ENCODE results near the gene DMD.

The DMD gene

DNA sequence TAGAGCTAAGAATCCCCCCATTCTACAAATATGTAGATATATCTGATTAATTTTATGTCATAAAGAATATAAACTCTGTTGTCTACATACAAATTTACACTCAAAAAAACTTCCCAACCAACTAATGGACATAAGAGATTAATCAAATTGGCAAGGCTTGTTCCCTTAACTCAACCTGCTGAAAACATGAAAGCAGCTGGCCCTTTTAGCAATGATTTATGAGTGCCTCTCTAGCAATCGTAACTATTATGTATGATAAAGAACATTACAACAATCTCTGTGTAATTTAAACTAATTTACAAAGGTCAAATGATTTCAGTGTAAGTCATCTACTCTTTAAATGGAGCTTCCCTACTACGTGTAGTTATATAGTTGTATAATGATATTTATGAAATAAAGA, 2056.4 kb downstream of the DMD start:
- Histone ChIP-seq H3K9me2 (replicated peaks; ENCODE audit: low read depth, low read length) (no peaks in the 10 kb centered on the region), H3K36me3 (ENCODE audit: insufficient read depth, low read length) (0 out of 2 replicates have a peak, but pooled peaks cover 3% of the 10 kb centered on the region), H2AFZ (ENCODE audit: low read length) (no peak overlapping the region), H3K4me2 (ENCODE audit: low read depth, low read length, poor library complexity, severe bottlenecking) (no peak overlapping the region), H3K79me2 (ENCODE audit: insufficient read depth, low read length) (no peaks in the 10 kb centered on the region), H3F3A (ENCODE audit: low read depth) (no peaks in the 10 kb centered on the region), H3K9me3 (ENCODE audit: insufficient read depth, low read depth, low read length) (no peaks in the 10 kb centered on the region), H3K9ac (ENCODE audit: low read depth, low read length, poor library complexity, severe bottlenecking) (no peak overlapping the region), H4K20me1 (ENCODE audit: insufficient read depth, low read length, poor library complexity, severe bottlenecking) (no peaks in the 10 kb centered on the region), H3K4me3 (ENCODE audit: low read length, poor library complexity, severe bottlenecking) (no peak overlapping the region), H3K4me1 (ENCODE audit: insufficient read depth, low read length, poor library complexity, severe bottlenecking) (no peaks in the 10 kb centered on the region), H3K27me3 (ENCODE audit: insufficient read depth, low read length, poor library complexity, severe bottlenecking) (no peaks in the 10 kb centered on the region)
- no peak for TF ChIP-seq EZH2phosphoT487 (IDR thresholded peaks at IDR 0.05; ENCODE audit: borderline replicate concordance)
- TF ChIP-seq, protein P1, sequence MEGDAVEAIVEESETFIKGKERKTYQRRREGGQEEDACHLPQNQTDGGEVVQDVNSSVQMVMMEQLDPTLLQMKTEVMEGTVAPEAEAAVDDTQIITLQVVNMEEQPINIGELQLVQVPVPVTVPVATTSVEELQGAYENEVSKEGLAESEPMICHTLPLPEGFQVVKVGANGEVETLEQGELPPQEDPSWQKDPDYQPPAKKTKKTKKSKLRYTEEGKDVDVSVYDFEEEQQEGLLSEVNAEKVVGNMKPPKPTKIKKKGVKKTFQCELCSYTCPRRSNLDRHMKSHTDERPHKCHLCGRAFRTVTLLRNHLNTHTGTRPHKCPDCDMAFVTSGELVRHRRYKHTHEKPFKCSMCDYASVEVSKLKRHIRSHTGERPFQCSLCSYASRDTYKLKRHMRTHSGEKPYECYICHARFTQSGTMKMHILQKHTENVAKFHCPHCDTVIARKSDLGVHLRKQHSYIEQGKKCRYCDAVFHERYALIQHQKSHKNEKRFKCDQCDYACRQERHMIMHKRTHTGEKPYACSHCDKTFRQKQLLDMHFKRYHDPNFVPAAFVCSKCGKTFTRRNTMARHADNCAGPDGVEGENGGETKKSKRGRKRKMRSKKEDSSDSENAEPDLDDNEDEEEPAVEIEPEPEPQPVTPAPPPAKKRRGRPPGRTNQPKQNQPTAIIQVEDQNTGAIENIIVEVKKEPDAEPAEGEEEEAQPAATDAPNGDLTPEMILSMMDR (conservative IDR thresholded peaks at IDR 0.05; ENCODE audit: low read length) = no peak

DNA sequence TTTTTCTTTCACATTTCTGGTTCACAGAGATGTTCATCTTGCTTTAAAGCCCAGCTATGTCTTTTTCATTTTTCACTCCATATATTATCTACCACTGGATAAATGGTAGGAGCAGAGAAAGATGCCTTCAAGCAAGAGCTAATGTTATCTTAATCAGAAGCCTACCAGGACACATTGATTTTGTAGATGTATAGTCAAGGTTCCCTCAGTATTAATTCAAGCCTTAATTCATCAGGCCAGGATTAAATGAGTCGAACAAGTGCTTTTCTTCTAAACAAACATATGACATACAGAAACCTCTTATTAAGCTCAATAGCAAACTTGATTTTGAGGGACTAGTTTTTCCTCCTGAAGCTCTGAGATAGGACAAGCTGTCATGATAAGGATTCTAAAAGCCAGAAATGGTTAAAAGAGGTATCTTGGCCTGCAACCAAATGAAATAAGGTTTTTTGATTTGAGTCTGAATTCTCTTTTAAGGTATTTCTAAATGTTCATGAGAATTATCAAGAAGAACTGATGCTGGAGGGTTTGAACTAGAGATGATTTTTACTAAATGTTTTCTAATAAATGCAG, 2057.8 kb downstream of the DMD start:
- H3K4me2 ChIP-seq (ENCODE audit: low read depth, low read length, poor library complexity, severe bottlenecking) = no peak overlapping the region
- no peaks in the 10 kb centered on the region for H4K20me1 ChIP-seq (ENCODE audit: insufficient read depth, low read length, poor library complexity, severe bottlenecking)
- H3K4me3 ChIP-seq (ENCODE audit: low read length, poor library complexity, severe bottlenecking) = no peak overlapping the region
- no peaks in the 10 kb centered on the region for H3K9me3 ChIP-seq (ENCODE audit: insufficient read depth, low read depth, low read length)
- H3K9me2 ChIP-seq (replicated peaks; ENCODE audit: low read depth, low read length) = no peaks in the 10 kb centered on the region
- no peaks in the 10 kb centered on the region for H3K27me3 ChIP-seq (ENCODE audit: insufficient read depth, low read length, poor library complexity, severe bottlenecking)
- H3K4me1 ChIP-seq (ENCODE audit: insufficient read depth, low read length, poor library complexity, severe bottlenecking) = no peaks in the 10 kb centered on the region
- no peaks in the 10 kb centered on the region for H3F3A ChIP-seq (ENCODE audit: low read depth)
- TF ChIP-seq, protein P1 (conservative IDR thresholded peaks at IDR 0.05; ENCODE audit: low read length) = no peak
- TF ChIP-seq EZH2phosphoT487 (IDR thresholded peaks at IDR 0.05; ENCODE audit: borderline replicate concordance) = no peak
- no peak overlapping the region for H3K9ac ChIP-seq (ENCODE audit: low read depth, low read length, poor library complexity, severe bottlenecking)
- 0 out of 2 replicates have a peak, but pooled peaks cover 3% of the 10 kb centered on the region for H3K36me3 ChIP-seq (ENCODE audit: insufficient read depth, low read length)
- H3K79me2 ChIP-seq (ENCODE audit: insufficient read depth, low read length) = no peaks in the 10 kb centered on the region
- H2AFZ ChIP-seq (ENCODE audit: low read length) = no peak overlapping the region

DNA sequence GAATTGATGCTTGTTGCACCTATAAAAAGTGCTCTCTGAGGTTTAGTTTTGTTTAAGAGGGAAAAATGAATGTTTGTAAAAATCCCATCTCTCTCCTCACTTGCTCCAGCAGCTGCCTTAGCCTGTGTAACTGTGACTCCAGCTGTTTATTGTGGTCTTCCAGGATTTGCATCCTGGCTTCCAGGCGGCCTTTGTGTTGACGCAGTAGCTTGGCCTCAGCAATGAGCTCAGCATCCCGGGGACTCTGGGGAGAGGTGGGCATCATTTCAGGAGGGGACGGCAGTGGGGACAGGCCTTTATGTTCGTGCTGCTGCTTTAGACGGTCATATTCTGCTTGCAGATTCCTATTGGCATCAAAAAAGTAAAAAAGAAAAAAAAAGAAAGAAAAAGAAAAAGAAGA, 2064.2 kb downstream of the DMD start:
- Histone ChIP-seq H3K9me3 (ENCODE audit: insufficient read depth, low read depth, low read length) (no peaks in the 10 kb centered on the region), H3K79me2 (ENCODE audit: insufficient read depth, low read length) (no peaks in the 10 kb centered on the region), H3K9ac (ENCODE audit: low read depth, low read length, poor library complexity, severe bottlenecking) (no peak overlapping the region), H2AFZ (ENCODE audit: low read length) (no peak overlapping the region), H3K36me3 (ENCODE audit: insufficient read depth, low read length) (peaks cover 26% of the 10 kb centered on the region; the same call in 1 of the 2 replicates), H3K27me3 (ENCODE audit: insufficient read depth, low read length, poor library complexity, severe bottlenecking) (no peaks in the 10 kb centered on the region), H3K4me3 (ENCODE audit: low read length, poor library complexity, severe bottlenecking) (no peak overlapping the region), H3K4me2 (ENCODE audit: low read depth, low read length, poor library complexity, severe bottlenecking) (no peak overlapping the region), H4K20me1 (ENCODE audit: insufficient read depth, low read length, poor library complexity, severe bottlenecking) (no peaks in the 10 kb centered on the region), H3K9me2 (replicated peaks; ENCODE audit: low read depth, low read length) (no peaks in the 10 kb centered on the region), H3F3A (ENCODE audit: low read depth) (no peaks in the 10 kb centered on the region), H3K4me1 (ENCODE audit: insufficient read depth, low read length, poor library complexity, severe bottlenecking) (no peaks in the 10 kb centered on the region)
- TF ChIP-seq EZH2phosphoT487 (IDR thresholded peaks at IDR 0.05; ENCODE audit: borderline replicate concordance) = no peak

DNA sequence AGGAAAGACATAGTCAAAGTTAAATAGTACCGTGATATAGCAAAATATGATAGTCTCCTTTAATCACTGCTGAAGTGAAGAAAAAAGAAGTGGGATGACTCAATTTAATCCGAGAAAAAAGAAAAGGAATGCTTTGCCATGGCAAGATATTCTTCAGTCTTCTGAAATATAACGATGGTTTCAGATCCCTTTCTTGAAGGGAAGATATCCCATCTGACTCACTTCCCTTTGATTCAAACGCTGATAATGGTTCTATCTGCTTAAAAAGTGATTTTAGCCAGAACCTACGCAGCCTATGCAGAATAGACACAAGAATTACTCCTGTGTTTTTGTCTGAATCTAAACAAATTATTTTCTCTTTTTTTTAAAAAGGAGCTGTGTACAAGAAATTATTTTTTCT, 2071.4 kb downstream of the DMD start:
- no peak for TF ChIP-seq EZH2phosphoT487 (IDR thresholded peaks at IDR 0.05; ENCODE audit: borderline replicate concordance)
- TF ChIP-seq, protein P1 (conservative IDR thresholded peaks at IDR 0.05; ENCODE audit: low read length) = no peak
- Histone ChIP-seq H3K79me2 (ENCODE audit: insufficient read depth, low read length) (no peaks in the 10 kb centered on the region), H3K4me1 (ENCODE audit: insufficient read depth, low read length, poor library complexity, severe bottlenecking) (peaks cover 14% of the 10 kb centered on the region), H4K20me1 (ENCODE audit: insufficient read depth, low read length, poor library complexity, severe bottlenecking) (no peaks in the 10 kb centered on the region), H3K4me3 (ENCODE audit: low read length, poor library complexity, severe bottlenecking) (no peak overlapping the region), H3K9me2 (replicated peaks; ENCODE audit: low read depth, low read length) (no peaks in the 10 kb centered on the region), H3K36me3 (ENCODE audit: insufficient read depth, low read length) (peaks cover 17% of the 10 kb centered on the region; the same call in 1 of the 2 replicates), H3K27me3 (ENCODE audit: insufficient read depth, low read length, poor library complexity, severe bottlenecking) (no peaks in the 10 kb centered on the region), H2AFZ (ENCODE audit: low read length) (no peak overlapping the region), H3F3A (ENCODE audit: low read depth) (peaks cover 10% of the 10 kb centered on the region), H3K9me3 (ENCODE audit: insufficient read depth, low read depth, low read length) (no peaks in the 10 kb centered on the region), H3K9ac (ENCODE audit: low read depth, low read length, poor library complexity, severe bottlenecking) (no peak overlapping the region), H3K4me2 (ENCODE audit: low read depth, low read length, poor library complexity, severe bottlenecking) (no peak overlapping the region)
